GM23338 (cell line): ENCODE data around the gene LIF. TPM values are rescaled to one million over a fixed set of nuclear protein-coding genes. Genes with fewer than 3 reads are reported as not detected.
"Not testable (repeated sequence)": the region's sequence is repeated elsewhere in the genome, so short reads cannot be mapped to it uniquely, and the experiment has no call there.

Experiments
- ATAC-seq: fragments of 200-7000 bp; cut with Tn5 transposase; 3 replicates; pipeline ENCODE4 v1.9.1; 2020
- DNase-seq: peaks from one replicate; pipeline ENCODE4 v3.0.0-alpha.2; 2015; ENCODE audit warnings: low spot score
- H2AFZ ChIP-seq: fragments of 200-600 bp; sonication (generic); 2 replicates; pipeline ENCODE4 v1.8.0; 2016; ENCODE audit warnings: antibody characterized with exemption, mild to moderate bottlenecking, moderate library complexity
- H3F3A ChIP-seq: fragments of 200-600 bp; sonication (generic); replicated peaks from 2 replicates; pipeline ENCODE4 v1.8.0; 2017; ENCODE audit warnings: antibody characterized with exemption, mixed run types, low read depth
- H3K27ac ChIP-seq: fragments of 200-600 bp; sonication (generic); 2 replicates; pipeline ENCODE4 v1.6.1; 2016; ENCODE audit warnings: low read depth
- H3K27me3 ChIP-seq: fragments of 200-600 bp; sonication (generic); 2 replicates; pipeline ENCODE4 v1.8.0; 2016; ENCODE audit warnings: mild to moderate bottlenecking, mixed run types, moderate library complexity; ENCODE audit not compliant: insufficient read depth
- H3K36me3 ChIP-seq: fragments of 200-600 bp; sonication (generic); 2 replicates; pipeline ENCODE4 v1.8.0; 2016; ENCODE audit warnings: mild to moderate bottlenecking; ENCODE audit not compliant: insufficient read depth
- H3K4me1 ChIP-seq: fragments of 200-600 bp; sonication (generic); 2 replicates; pipeline ENCODE4 v1.8.0; 2016; ENCODE audit warnings: mild to moderate bottlenecking, moderate library complexity; ENCODE audit not compliant: insufficient read depth
- H3K4me2 ChIP-seq: fragments of 200-600 bp; sonication (generic); 2 replicates; pipeline ENCODE4 v1.7.1; 2017; ENCODE audit warnings: mixed run types
- H3K4me3 ChIP-seq: fragments of 200-600 bp; sonication (generic); 2 replicates; pipeline ENCODE4 v1.6.1; 2016; ENCODE audit warnings: mixed run types
- H3K79me2 ChIP-seq: fragments of 200-600 bp; sonication (generic); replicated peaks from 2 replicates; pipeline ENCODE4 v1.8.0; 2017; ENCODE audit warnings: mild to moderate bottlenecking; ENCODE audit not compliant: insufficient read depth
- H3K9me2 ChIP-seq: fragments of 200-600 bp; sonication (generic); 2 replicates; pipeline ENCODE4 v1.8.0; 2017; ENCODE audit not compliant: insufficient read depth
- H4K20me1 ChIP-seq: fragments of 200-600 bp; sonication (generic); replicated peaks from 2 replicates; pipeline ENCODE4 v1.8.0; 2017; ENCODE audit warnings: mild to moderate bottlenecking; ENCODE audit not compliant: insufficient read depth
- H3K27ac Mint-ChIP-seq: 2 replicates; pipeline ENCODE4 v1.8.0; 2020; ENCODE audit warnings: inconsistent platforms, mild to moderate bottlenecking, moderate library complexity, mixed read lengths
- H3K27me3 Mint-ChIP-seq: 3 replicates; pipeline ENCODE4 v1.8.0; 2022; ENCODE audit warnings: low read depth, mild to moderate bottlenecking, moderate library complexity, mixed read lengths, inconsistent platforms; ENCODE audit not compliant: insufficient read depth, poor library complexity
- H3K36me3 Mint-ChIP-seq: 3 replicates; pipeline ENCODE4 v1.8.0; 2021; ENCODE audit warnings: low read depth, mild to moderate bottlenecking, inconsistent platforms, moderate library complexity, mixed read lengths
- H3K4me1 Mint-ChIP-seq: 3 replicates; pipeline ENCODE4 v1.8.0; 2020; ENCODE audit warnings: mild to moderate bottlenecking, inconsistent platforms, mixed read lengths
- H3K4me3 Mint-ChIP-seq: 3 replicates; pipeline ENCODE4 v1.8.0; 2021; ENCODE audit warnings: moderate library complexity, mild to moderate bottlenecking, inconsistent platforms, mixed read lengths
- H3K9me3 Mint-ChIP-seq: 3 replicates; pipeline ENCODE4 v1.8.0; 2020; ENCODE audit warnings: moderate library complexity, mild to moderate bottlenecking, inconsistent platforms, mixed read lengths
- CREB1 ChIP-seq: fragments of 250-450 bp; sonication (Bioruptor Pico); IDR thresholded peaks from 2 replicates; pipeline ENCODE4 v1.5.0; 2020; ENCODE audit warnings: low read depth, mild to moderate bottlenecking, moderate library complexity
- EZH2 ChIP-seq: fragments of 200-600 bp; sonication (generic); IDR thresholded peaks from one replicate; pipeline ENCODE4 v1.8.0; 2017; ENCODE audit warnings: antibody characterized with exemption, mild to moderate bottlenecking, low read depth; ENCODE audit not compliant: unreplicated experiment
- EZH2phosphoT487 ChIP-seq: fragments of 200-600 bp; sonication (generic); IDR thresholded peaks from one replicate; pipeline ENCODE4 v1.8.1; 2018; ENCODE audit warnings: antibody characterized with exemption; ENCODE audit not compliant: unreplicated experiment
- NANOG ChIP-seq: IDR thresholded peaks from 2 replicates; pipeline ENCODE4 v1.6.1; 2016; ENCODE audit warnings: antibody characterized with exemption, borderline replicate concordance
- REST ChIP-seq: IDR thresholded peaks from one replicate; pipeline ENCODE4 v1.6.1; 2018; ENCODE audit warnings: antibody characterized with exemption; ENCODE audit not compliant: unreplicated experiment
- polyA plus RNA-seq: library from polyadenylated mRNA; unstranded; fragments of >200 nt; fragmentation: Nextera tagmentation; extraction: Ambion mirVana; gene quantifications from 2 replicates; pipeline ENCODE4 v1.2.1, GENCODE V29; 2016
- total RNA-seq: library from RNA; depleted of rRNA; stranded (reverse); fragments of >200 nt; shearing (Covaris generic); gene quantifications from 2 replicates; pipeline ENCODE4 v1.2.3, GENCODE V29; 2014

LIF gene
- total and polyA plus RNA-seq, 2 experiments from 2014 or later, result 1.8 to 3.6 TPM

GRCh38 chr22:30234786-30235470 is 11.6 kb downstream of the LIF start (continued):
- TF ChIP-seq REST (no peak), CREB1 (CRISPR knock-in tag) (no peak)

- ATAC-seq, result not testable (repeated sequence)
Observed at GRCh38 chr22:30234325-30234724, 12.2 kb downstream of the LIF start.

GRCh38 chr22:30233582-30233981 is 13.0 kb downstream of the LIF start:
- Mint-ChIP-seq H3K27me3 (peaks cover 4% of the 10 kb centered on the region), H3K9me3 (no peaks in the 10 kb centered on the region; the same call in 2 of the 3 replicates), H3K27ac (no peak overlapping the region), H3K36me3 (no peaks in the 10 kb centered on the region), H3K4me1 (peaks cover 37% of the 10 kb centered on the region), H3K4me3 (no peak overlapping the region)
- peaks cover 40% of the 10 kb centered on the region for H3K4me1 ChIP-seq
- no peak overlapping the region for H3K27ac ChIP-seq
- no peaks in the 10 kb centered on the region for H3F3A ChIP-seq
- H2AFZ ChIP-seq, result no peak overlapping the region
- no peaks in the 10 kb centered on the region for H3K79me2 ChIP-seq
- H3K4me3 ChIP-seq, result no peak overlapping the region
- no peaks in the 10 kb centered on the region for H3K36me3 ChIP-seq
- ATAC-seq, result no peak
- no peak for TF ChIP-seq EZH2phosphoT487
- no peak for TF ChIP-seq NANOG
- TF ChIP-seq EZH2, result no peak
- H3K27me3 ChIP-seq, result no peaks in the 10 kb centered on the region
- no peak for DNase-seq
- no peaks in the 10 kb centered on the region for H3K9me2 ChIP-seq
- no peak overlapping the region for H3K4me2 ChIP-seq
- H4K20me1 ChIP-seq, result no peaks in the 10 kb centered on the region

More at GRCh38 chr22:30234325-30234724, 12.2 kb downstream of the LIF start:
- not testable (repeated sequence) for H3K27ac ChIP-seq, H3K4me3 Mint-ChIP-seq, DNase-seq, H3K4me2 ChIP-seq, H3K9me3 Mint-ChIP-seq, H3K27me3 ChIP-seq, H3K27me3 Mint-ChIP-seq, H2AFZ ChIP-seq, H3F3A ChIP-seq, H3K36me3 ChIP-seq, H3K27ac Mint-ChIP-seq, H3K36me3 Mint-ChIP-seq, H3K4me3 ChIP-seq, H4K20me1 ChIP-seq, H3K9me2 ChIP-seq, H3K79me2 ChIP-seq
- peaks cover 33% of the 10 kb centered on the region for H3K4me1 ChIP-seq
- H3K4me1 Mint-ChIP-seq, result peaks cover 40% of the 10 kb centered on the region
